GM12875 (cell line): ENCODE data around the gene PPP1R9A.

Experiments
- H3K4me3 ChIP-seq: one replicate; pipeline ENCODE4 v1.5.1; 2011; ENCODE audit warnings: low read depth, low read length, control low read depth
- CTCF ChIP-seq: IDR thresholded peaks from 2 replicates; pipeline ENCODE4 v1.5.1; 2011; ENCODE audit warnings: low read depth, mild to moderate bottlenecking, control low read depth, inconsistent platforms, low read length, moderate library complexity, borderline replicate concordance; ENCODE audit not compliant: insufficient read depth

The PPP1R9A gene

GRCh38 chr7:95290166-95290830 is 382.9 kb downstream of the PPP1R9A start:
- H3K4me3 ChIP-seq, result no peak overlapping the region
- no peak for TF ChIP-seq CTCF

DNA sequence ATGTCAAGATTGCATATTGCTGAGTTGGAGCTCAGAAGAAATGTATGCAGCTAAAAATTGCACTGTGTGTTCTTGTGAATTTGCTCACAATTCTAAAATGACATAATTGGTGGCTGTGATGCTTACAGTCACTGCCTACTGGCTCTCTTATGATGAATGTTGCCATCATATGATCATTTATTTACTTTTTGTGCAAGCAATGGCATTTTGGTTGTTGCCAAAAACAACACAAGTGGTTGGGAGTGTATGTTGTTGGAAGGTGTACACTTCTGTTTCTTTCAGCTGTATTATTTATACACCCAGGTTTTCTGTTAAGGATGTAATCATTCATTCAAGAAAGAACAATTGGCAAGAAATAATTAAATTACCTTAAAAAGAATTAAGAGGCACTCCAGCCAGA is 388.0 kb downstream of the PPP1R9A start:
- H3K4me3 ChIP-seq, result no peak overlapping the region
- no peak for TF ChIP-seq CTCF

DNA sequence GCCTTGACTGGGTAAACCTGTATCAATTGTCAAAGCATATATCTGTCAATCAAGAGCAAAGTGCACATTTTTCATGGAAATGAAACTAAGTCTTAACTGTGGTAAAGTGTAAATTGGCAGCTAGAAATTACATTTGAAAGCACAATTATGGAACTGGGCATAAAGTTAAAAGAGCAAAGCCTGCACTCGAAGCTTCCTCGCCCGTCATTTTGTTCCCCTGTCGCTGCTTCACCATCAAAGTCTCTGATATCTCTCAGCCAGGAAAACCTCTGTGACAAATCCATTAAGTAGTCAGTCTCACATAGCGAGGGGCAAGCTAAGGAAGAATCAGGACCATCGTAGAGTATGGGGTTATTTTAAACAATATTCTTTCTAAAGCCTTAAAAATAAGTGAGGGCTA is 389.1 kb downstream of the PPP1R9A start:
- no peak for TF ChIP-seq CTCF
- H3K4me3 ChIP-seq, result no peak overlapping the region

- TF ChIP-seq CTCF, result no peak
- H3K4me3 ChIP-seq, result no peak overlapping the region
Measured at GRCh38 chr7:95297041-95297440, 389.6 kb downstream of the PPP1R9A start.

DNA sequence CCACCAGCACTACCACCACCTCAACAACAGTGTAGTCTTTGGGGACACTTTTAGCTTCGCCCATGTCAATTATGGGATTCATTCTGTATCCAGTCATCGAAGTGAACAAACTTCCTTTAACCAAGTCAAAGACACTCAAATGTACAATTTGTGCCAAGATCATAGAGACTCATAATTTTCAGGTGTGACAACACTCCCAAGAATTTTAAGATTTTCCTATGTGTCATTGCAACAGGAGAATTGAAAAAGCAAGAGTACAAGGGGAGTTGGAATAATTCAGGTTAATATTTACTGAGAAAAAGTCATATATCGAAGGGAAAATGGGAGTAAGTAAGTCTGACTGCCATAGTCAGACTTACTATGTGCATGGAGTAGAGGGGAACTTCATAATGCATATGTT is 390.7 kb downstream of the PPP1R9A start:
- no peak overlapping the region for H3K4me3 ChIP-seq
- TF ChIP-seq CTCF, result no peak

DNA sequence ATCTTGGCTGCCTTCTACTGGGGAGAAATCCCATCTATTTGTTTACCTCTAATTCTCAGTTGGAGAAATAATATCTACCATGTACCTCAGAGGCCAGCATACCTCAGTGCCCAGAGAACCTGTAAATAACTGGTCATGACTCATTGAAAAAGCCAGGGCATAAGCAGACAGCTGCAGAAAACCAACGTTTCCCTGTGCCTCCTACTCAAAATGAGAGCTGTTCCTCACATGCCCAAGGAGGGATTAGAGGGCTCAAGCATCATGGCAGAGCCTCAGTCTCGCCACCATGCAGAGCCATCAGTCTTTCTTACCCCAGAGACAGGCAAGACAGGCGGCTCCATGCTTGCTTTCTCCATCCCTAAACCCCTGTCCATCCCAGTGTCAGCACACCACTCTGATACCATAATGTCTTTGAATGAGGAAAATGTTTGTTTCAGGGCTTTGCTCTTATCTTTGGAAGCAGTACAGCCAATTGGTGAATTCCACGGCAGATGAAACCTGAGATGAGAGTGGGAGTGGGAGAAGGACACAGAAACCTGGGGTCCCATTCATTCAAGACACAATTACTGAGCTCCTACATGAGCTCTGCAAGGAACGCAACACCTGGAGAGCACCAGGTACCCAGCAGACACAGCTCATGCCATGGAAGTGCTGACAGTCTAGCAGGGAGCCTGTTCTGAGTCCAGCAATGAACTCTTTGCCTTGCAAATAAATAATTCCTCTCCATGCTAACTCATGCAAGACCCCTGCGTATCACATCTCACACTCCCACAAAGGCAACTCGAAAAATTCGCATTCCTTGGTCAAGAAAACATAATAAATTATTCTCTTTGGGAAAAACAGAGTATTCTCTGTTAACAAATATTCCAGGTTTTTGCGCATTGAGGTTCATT is 395.9 kb downstream of the PPP1R9A start:
- TF ChIP-seq CTCF, result no peak
- no peak overlapping the region for H3K4me3 ChIP-seq

GRCh38 chr7:95304990-95305389 is 397.6 kb downstream of the PPP1R9A start:
- no peak overlapping the region for H3K4me3 ChIP-seq
- no peak for TF ChIP-seq CTCF
